Esophagus (tissue), 2 donors: Measurements from ENCODE around the gene FEM1B. TPM values are rescaled to one million over a fixed set of nuclear protein-coding genes. Genes with fewer than 3 reads are reported as not detected.

Experiments
- H3K27ac ChIP-seq, 2 donors: one replicate each; pipeline ENCODE4 v1.5.1; 2013; ENCODE audit warnings: low read depth in 2 of 2, mild to moderate bottlenecking in 2 of 2, inconsistent platforms in 1 of 2, low read length in 1 of 2, moderate library complexity in 1 of 2
- H3K27me3 ChIP-seq, 2 donors: one replicate each; pipeline ENCODE4 v1.6.1; 2013; ENCODE audit warnings: low read length in 2 of 2, control low read depth in 1 of 2, mild to moderate bottlenecking in 1 of 2; ENCODE audit not compliant: insufficient read depth in 2 of 2, control insufficient read depth in 1 of 2
- H3K36me3 ChIP-seq, 2 donors: one replicate each; pipeline ENCODE4 v1.6.1; 2013; ENCODE audit warnings: low read length in 1 of 2; ENCODE audit not compliant: control insufficient read depth in 2 of 2, insufficient read depth in 2 of 2
- H3K4me1 ChIP-seq, 2 donors: one replicate each; pipeline ENCODE4 v1.6.1; 2013; ENCODE audit warnings: low read length in 1 of 2; ENCODE audit not compliant: control insufficient read depth in 2 of 2, insufficient read depth in 2 of 2
- H3K4me3 ChIP-seq, 2 donors: one replicate each; pipeline ENCODE4 v1.5.1; 2013; ENCODE audit warnings: low read length in 2 of 2, mild to moderate bottlenecking in 2 of 2, low read depth in 1 of 2, moderate library complexity in 1 of 2
- H3K9me3 ChIP-seq, 2 donors: one replicate each; pipeline ENCODE4 v1.6.1; 2013; ENCODE audit warnings: mild to moderate bottlenecking in 2 of 2, low read depth in 1 of 2, low read length in 1 of 2, moderate library complexity in 1 of 2; ENCODE audit not compliant: control insufficient read depth in 2 of 2, insufficient read depth in 1 of 2
- WGBS, 2 donors: extraction: QIAGEN DNeasy Blood & Tissue Kit; methylation state at CpG; one replicate each; pipeline ENCODE4 v1.1.7; 2013; 5-methylcytosine and 5-hydroxymethylcytosine counted together
- polyA plus RNA-seq, 2 donors: library from polyadenylated mRNA; stranded (reverse); fragments of 200-250 nt; gene quantifications; one replicate each; pipeline ENCODE4 v1.2.3, GENCODE V29; 2013
- donor health status: healthy with polysubstance abuse.
- donor health status: Bipolar disorder and iron deficiency.

FEM1B gene
- polyA plus RNA-seq, 2 donors: 9.5 to 12.5 TPM

GRCh38 chr15:68279779-68280753, 2.5 kb downstream of the FEM1B start:
- no peak overlapping the region for H3K27ac ChIP-seq
- 26 to 27% methylated on average over 11 of the region's 11 CpGs for WGBS, 2 donors
- peaks cover 0 to 2% of the 10 kb centered on the region in 2 donors for H3K9me3 ChIP-seq
- peaks cover 0 to 4% of the 10 kb centered on the region in 2 donors for H3K36me3 ChIP-seq
- H3K27me3 ChIP-seq: no peaks in the 10 kb centered on the region
- H3K4me1 ChIP-seq: peaks cover 0 to 1% of the 10 kb centered on the region in 2 donors
- peak overlapping the region; percentile 32 to 75 for H3K4me3 ChIP-seq

GRCh38 chr15:68281008-68281407, 3.5 kb downstream of the FEM1B start:
- no peak overlapping the region for H3K27ac ChIP-seq
- 6 to 17% methylated on average over 1 of the region's 1 CpG for WGBS, 2 donors
- H3K4me3 ChIP-seq: peak overlapping the region in 1 of 2 donors; percentile 75
- H3K9me3 ChIP-seq: peaks cover 0 to 2% of the 10 kb centered on the region in 2 donors
- H3K27me3 ChIP-seq: no peaks in the 10 kb centered on the region
- H3K36me3 ChIP-seq: peaks cover 0 to 4% of the 10 kb centered on the region in 2 donors
- peaks cover 0 to 1% of the 10 kb centered on the region in 2 donors for H3K4me1 ChIP-seq

GRCh38 chr15:68283401-68283800, 5.9 kb downstream of the FEM1B start:
- H3K4me1 ChIP-seq: peaks cover 0 to 1% of the 10 kb centered on the region in 2 donors
- peak overlapping the region in 1 of 2 donors; percentile 13 for H3K27ac ChIP-seq
- H3K9me3 ChIP-seq: peaks cover 0 to 2% of the 10 kb centered on the region in 2 donors
- WGBS, 2 donors: 68% methylated on average over 2 of the region's 2 CpGs
- H3K27me3 ChIP-seq: no peaks in the 10 kb centered on the region
- no peak overlapping the region for H3K4me3 ChIP-seq
- H3K36me3 ChIP-seq: peaks cover 0 to 4% of the 10 kb centered on the region in 2 donors

- Histone ChIP-seq H3K4me1 (peaks cover 0 to 1% of the 10 kb centered on the region in 2 donors), H3K36me3 (peaks cover 3 to 7% of the 10 kb centered on the region in 2 donors), H3K27ac (peak overlapping the region in 1 of 2 donors; percentile 31), H3K9me3 (peaks cover 0 to 2% of the 10 kb centered on the region in 2 donors), H3K27me3 (no peaks in the 10 kb centered on the region), H3K4me3 (no peak overlapping the region)
- WGBS, 2 donors: 87 to 89% methylated on average over 7 of the region's 7 CpGs
Observed at GRCh38 chr15:68284616-68285258, 7.2 kb downstream of the FEM1B start.

- Histone ChIP-seq H3K4me1 (peaks cover 0 to 1% of the 10 kb centered on the region in 2 donors), H3K4me3 (no peak overlapping the region), H3K27ac (no peak overlapping the region), H3K27me3 (no peaks in the 10 kb centered on the region), H3K9me3 (peaks cover 0 to 2% of the 10 kb centered on the region in 2 donors), H3K36me3 (peaks cover 5 to 9% of the 10 kb centered on the region in 2 donors)
- WGBS, 2 donors: 87% methylated on average over 5 of the region's 5 CpGs
Observed at GRCh38 chr15:68285259-68285980, 7.9 kb downstream of the FEM1B start.

GRCh38 chr15:68286256-68286655, 8.7 kb downstream of the FEM1B start:
- Histone ChIP-seq H3K27ac (no peak overlapping the region), H3K27me3 (no peaks in the 10 kb centered on the region), H3K9me3 (peaks cover 0 to 2% of the 10 kb centered on the region in 2 donors), H3K4me1 (peaks cover 0 to 1% of the 10 kb centered on the region in 2 donors), H3K4me3 (no peak overlapping the region), H3K36me3 (peaks cover 5 to 12% of the 10 kb centered on the region in 2 donors)
- WGBS, 2 donors: 76 to 79% methylated on average over 5 of the region's 5 CpGs

- H3K27ac ChIP-seq: no peak overlapping the region
- H3K4me3 ChIP-seq: no peak overlapping the region
- peaks cover 0 to 2% of the 10 kb centered on the region in 2 donors for H3K9me3 ChIP-seq
- H3K36me3 ChIP-seq: peaks cover 5 to 12% of the 10 kb centered on the region in 2 donors
- no peaks in the 10 kb centered on the region for H3K4me1 ChIP-seq
- no peaks in the 10 kb centered on the region for H3K27me3 ChIP-seq
- 64 to 74% methylated on average over 2 of the region's 2 CpGs for WGBS, 2 donors
Observed at GRCh38 chr15:68289057-68289456, 11.5 kb downstream of the FEM1B start.

- H3K4me1 ChIP-seq: no peaks in the 10 kb centered on the region
- H3K36me3 ChIP-seq: peaks cover 5 to 9% of the 10 kb centered on the region in 2 donors
- H3K27me3 ChIP-seq: no peaks in the 10 kb centered on the region
- H3K27ac ChIP-seq: no peak overlapping the region
- WGBS, 2 donors: 93% methylated on average over 14 of the region's 14 CpGs
- H3K9me3 ChIP-seq: no peaks in the 10 kb centered on the region
- no peak overlapping the region for H3K4me3 ChIP-seq
Observed at GRCh38 chr15:68289621-68290352, 12.2 kb downstream of the FEM1B start.
